HG03139 (cell line): ENCODE measurements around the gene CCDC171.

Experiments
- ATAC-seq: cut with Tn5 transposase; IDR thresholded peaks from one replicate; pipeline ENCODE4 v1.9.1; 2021; ENCODE audit not compliant: unreplicated experiment

The CCDC171 gene

DNA sequence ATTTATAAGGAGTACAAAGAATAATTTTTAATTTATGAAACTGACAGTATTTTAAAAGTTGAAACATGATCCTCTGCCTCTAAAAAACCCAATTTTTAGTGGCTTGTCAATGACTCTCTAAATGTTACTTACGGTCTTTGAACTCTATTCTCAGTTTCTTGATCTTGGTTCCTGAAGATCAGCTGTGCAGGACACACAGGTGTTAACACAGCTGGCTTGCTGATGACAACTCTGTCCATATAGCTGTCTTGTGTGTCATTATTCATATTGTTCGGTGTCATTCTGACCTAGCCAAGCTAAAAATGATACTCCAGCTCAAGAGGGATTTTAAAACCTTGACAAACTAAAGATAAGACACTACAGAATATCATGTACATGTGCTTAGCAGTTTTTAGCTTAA is 314.5 kb downstream of the CCDC171 start:
- no peak for ATAC-seq

- no peak for ATAC-seq
These were observed 315.1 kb downstream of the CCDC171 start for GRCh38 chr9:15867988-15868387.

GRCh38 chr9:15873573-15874177 is 320.8 kb downstream of the CCDC171 start:
- ATAC-seq = no peak

GRCh38 chr9:15882328-15882727 is 329.5 kb downstream of the CCDC171 start:
- ATAC-seq = no peak

DNA sequence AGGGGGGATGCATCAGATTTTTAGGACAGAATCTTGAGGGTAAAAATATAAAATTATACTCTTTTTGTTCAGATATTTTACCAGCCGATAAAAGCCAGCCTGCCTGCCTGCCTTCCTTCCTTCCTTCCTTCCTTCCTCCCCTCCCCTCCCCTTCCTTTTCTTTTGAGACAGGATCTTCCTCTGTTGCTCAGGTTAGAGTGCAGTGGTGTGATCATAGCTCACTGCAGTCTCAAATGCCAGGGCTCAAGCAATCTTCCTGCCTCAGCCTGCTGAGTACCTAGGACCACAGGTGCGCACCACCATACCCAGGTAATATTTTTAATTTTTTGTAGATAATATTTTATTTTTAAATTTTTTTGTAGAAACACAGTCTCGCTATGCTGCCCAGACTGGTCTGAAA is 330.0 kb downstream of the CCDC171 start:
- ATAC-seq = no peak

GRCh38 chr9:15885464-15885863 is 332.6 kb downstream of the CCDC171 start:
- no peak for ATAC-seq

- no peak for ATAC-seq
These were observed 336.7 kb downstream of the CCDC171 start for GRCh38 chr9:15889555-15889954.

DNA sequence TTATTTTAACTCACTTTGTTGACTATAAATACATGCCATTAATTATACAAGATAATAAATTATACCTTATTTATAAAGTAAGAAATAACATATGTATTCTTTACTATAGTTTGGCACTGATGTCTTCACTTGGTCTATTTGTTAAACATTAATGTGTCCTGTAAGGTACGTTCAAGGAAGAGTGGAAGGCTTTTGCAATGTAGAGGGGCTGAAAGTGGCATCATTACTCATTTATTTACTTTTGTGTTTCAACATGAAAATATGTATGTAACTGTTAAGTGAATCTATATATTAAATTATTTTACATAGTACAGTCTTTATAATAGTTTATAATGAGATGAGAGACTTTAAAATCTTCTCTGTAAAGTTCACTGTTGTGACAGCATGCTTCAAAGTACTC is 348.7 kb downstream of the CCDC171 start:
- no peak for ATAC-seq

- no peak for ATAC-seq
These were observed 356.5 kb downstream of the CCDC171 start for GRCh38 chr9:15909297-15909696.

DNA sequence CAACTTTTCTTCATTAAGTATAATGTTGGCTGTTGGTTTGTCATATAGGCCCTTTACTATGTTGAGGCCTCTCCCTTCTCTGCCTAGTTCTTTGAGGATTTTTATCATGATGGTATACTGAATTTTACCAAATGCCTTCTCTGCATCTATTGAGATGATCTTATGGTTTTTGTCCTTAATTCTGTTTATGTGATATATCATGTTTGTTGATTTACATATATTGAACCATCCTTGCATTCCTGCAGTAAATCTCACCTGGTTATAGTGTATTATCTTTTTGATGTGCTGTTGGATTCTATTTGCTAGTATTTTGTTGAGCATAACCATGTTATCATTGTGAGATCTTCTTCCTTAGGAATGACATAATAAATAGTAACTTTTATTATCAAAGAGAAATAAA is 362.9 kb downstream of the CCDC171 start:
- ATAC-seq = no peak

DNA sequence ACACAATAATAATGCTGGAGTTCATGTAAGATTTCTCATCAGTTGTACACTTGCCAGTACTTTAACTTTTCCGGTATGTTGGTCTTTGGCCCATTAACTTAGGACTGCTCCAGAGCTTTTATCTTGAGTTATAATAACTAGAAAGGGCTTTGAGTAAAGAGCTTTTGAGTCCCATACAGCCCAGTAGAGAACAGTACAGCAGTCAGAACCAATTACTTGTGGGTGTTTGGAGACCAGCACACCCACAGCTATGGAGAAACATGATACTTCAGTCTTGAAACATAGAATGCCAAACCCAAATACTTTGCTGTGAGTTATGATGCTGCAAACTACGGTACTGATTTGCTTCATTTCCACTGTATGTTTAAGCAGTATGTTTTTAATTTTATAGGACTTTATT is 374.3 kb downstream of the CCDC171 start:
- ATAC-seq = no peak

- no peak for ATAC-seq
These were observed 382.9 kb downstream of the CCDC171 start for GRCh38 chr9:15935661-15936305.

GRCh38 chr9:15936306-15936921 is 383.6 kb downstream of the CCDC171 start:
- no peak for ATAC-seq

DNA sequence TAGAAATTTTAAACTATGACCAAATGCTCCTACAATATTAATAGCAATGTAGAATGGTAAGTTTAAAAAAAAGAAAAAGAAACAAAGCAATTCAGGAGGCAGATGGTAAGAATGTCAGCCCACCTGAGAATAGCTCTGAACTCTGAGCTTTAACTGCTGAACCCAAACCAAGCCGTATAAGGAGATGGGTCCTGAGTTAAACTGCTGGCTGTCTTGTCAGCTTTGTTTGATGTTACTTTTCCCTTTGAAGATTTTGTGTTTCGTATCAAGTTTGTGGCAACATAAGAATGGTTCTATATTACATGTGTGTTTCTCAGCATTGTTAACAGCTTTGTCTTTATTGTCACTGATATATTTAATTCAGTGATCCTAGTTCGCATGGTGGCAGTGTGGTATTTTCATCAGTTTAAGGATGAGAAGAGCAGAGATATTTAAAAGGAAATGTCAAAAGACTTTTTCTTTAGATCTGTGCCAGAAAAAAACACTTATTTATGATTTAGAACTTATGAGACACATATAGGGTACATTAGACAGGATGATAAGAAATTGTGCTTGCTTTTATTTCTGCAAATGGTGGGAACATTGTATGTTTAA is 390.1 kb downstream of the CCDC171 start:
- no peak for ATAC-seq

GRCh38 chr9:15944341-15944740 is 391.5 kb downstream of the CCDC171 start:
- no peak for ATAC-seq

DNA sequence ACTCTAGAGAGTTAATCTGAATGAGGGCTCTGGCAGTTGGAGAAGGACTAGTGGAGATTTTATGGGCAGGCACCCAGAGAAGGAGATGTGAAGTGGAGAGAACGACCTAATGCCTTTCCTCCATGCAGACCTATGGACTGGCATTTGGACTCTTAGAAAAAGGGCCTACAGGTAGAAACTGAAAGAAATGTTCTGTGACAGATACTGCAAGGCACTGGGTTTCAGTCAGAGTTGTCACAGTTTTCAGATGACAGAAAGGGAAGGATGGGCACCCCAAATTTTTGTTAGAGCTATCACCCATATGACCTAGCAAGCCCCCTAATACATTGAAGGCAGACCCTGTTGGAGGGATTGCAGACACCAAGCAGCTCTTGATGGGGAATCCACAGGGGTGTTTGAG is 406.8 kb downstream of the CCDC171 start:
- no peak for ATAC-seq

DNA sequence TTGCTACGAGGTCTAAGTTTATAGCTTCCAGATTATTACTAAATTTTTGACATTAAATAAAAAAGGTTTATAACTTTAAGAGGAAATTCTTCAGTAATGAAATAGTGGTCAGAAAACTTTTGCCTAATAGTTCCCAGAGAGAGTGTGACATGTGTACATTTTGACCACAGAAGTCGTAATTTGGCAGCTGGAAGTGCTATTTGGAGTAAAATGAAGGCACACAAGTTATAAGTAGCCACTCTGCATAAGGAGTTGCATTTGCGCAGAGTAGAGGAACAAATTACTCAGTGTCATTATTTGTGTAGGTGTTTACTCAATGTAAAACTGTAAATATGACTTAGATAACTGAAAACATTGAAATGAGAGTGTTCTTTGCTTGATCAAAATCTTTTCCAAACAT is 408.4 kb downstream of the CCDC171 start:
- no peak for ATAC-seq

DNA sequence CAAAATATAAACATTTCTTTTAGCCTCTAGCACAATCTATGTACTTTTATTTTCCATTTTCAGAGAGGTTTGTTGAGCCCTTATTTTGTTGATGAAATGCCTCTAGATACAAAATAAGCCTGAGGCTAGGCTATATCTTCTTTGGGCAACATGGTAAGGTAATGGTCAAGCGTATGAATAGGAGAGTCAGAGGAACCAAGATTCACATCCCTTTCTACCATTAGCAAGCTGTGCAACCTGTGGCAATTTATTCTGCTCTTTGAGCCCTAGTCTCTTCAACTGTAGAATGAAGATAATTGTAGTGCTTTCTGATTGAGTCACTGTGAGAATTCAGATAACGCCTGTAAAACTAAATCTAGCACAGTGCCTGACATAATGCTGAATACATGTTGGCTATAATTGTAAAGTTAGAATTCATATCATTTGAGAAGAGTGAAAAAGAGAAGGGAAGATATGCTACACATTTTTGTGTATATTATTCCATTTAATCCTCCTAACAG is 412.5 kb downstream of the CCDC171 start:
- no peak for ATAC-seq

DNA sequence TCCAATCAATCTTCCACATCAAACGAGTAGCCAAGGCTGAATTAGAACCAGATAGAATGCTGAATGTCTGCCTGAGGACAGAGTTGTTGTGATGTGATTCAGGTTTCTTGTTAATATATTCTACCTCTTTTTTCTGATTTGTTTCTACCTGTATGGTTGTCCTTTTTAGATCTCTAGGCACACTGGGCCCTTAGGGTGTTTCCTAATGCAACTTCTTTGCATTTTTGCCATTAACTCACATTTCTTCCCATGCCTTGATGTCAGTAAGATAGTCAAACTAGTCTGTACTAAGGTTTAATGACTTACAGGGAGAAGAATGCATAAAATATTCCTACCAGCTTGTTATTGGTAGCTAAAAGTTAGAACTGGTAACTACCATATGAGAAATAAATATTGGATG is 413.6 kb downstream of the CCDC171 start:
- no peak for ATAC-seq

DNA sequence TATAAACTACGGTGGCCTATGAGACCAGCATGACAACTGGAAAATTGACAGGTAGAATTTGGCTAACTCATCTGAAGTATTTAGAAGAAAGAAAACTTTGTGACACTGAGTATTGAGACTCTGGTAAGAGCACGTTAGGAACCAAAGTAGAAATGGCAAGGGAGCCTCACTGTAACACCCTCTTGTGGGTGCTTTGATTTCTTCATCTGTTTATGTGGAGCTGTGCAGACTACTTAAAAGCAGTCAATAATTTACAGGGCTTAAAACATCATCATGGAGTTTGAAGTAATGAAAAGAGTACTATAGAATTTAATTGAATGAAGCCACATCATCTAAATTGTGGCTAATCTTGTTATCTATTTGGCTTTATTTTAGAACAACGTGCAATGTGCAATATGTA is 414.2 kb downstream of the CCDC171 start:
- ATAC-seq = no peak

- ATAC-seq = no peak
These were observed 419.9 kb downstream of the CCDC171 start for GRCh38 chr9:15972760-15973159.
